HCT116 (cell line): ENCODE measurements around the gene FKBP1A. TPM values are rescaled to one million over a fixed set of nuclear protein-coding genes. Genes with fewer than 3 reads are reported as not detected.

Experiments used
- ATAC-seq: fragments of 200-7000 bp; cut with Tn5 transposase; 2 replicates; pipeline ENCODE4 v1.9.1; 2020; ENCODE audit warnings: mild to moderate bottlenecking, moderate library complexity
- BruUV-seq: library from RNA; stranded (reverse); fragments of 400-500 nt; replicated peaks from 2 replicates; lab custom pipeline; 2021; lab: Mats Ljungman, UMichigan
- CTCF ChIA-PET: fragments of 300-600 bp; sonication (Branson Sonifier 250); formaldehyde crosslinking; loops from one replicate; lab custom pipeline; 2021; ENCODE audit warnings: antibody characterized with exemption; lab: Charles Lee
- POLR2A ChIA-PET: fragments of 300-600, 350-600 bp; sonication (Branson Sonifier 250); formaldehyde crosslinking; loops from one replicate; lab custom pipeline; 2021; ENCODE audit warnings: antibody characterized with exemption; lab: Charles Lee
- RAD21 ChIA-PET, 2 experiments: fragments of 300-600 bp; sonication (Branson Sonifier 250); formaldehyde crosslinking; loops; one replicate each; lab custom pipeline; 2023; ENCODE audit warnings: low total read pairs in 2 of 2; ENCODE audit not compliant: uncharacterized antibody in 2 of 2, unreplicated experiment in 2 of 2, low non-redundant PET in 1 of 2; lab: Charles Lee
- DNase-seq: peaks from one replicate; pipeline ENCODE4 v3.0.0-alpha.2; 2010; ENCODE audit warnings: low read depth, low spot score
- H2AFZ ChIP-seq: fragments of 200-600 bp; shearing (Covaris generic), sonication (generic); 2 replicates; pipeline ENCODE4 v1.6.1; 2017; ENCODE audit warnings: low read depth, mixed run types, mixed read lengths, antibody characterized with exemption, low read length; ENCODE audit not compliant: poor library complexity, severe bottlenecking
- H3K27ac ChIP-seq: 2 replicates; pipeline ENCODE4 v1.5.1; 2012; ENCODE audit warnings: low read depth, low read length
- H3K27me3 ChIP-seq: fragments of 200-600 bp; sonication (generic); 2 replicates; pipeline ENCODE4 v1.6.1; 2016; ENCODE audit warnings: mixed run types, low read length, mixed read lengths; ENCODE audit not compliant: insufficient read depth
- H3K36me3 ChIP-seq, 2 experiments: fragments of 200-500 bp in 1 of 2; fragments of 200-600 bp in 1 of 2; sonication (Bioruptor generic) in 1 of 2; sonication (generic) in 1 of 2; 2 replicates each; pipeline versions ENCODE4 v1.5.1 to v1.6.1; 2014 to 2016; ENCODE audit warnings: low read length in 2 of 2, inconsistent platforms in 1 of 2, mixed read lengths in 1 of 2, mixed run types in 1 of 2; ENCODE audit not compliant: insufficient read depth in 2 of 2, control insufficient read depth in 1 of 2
- H3K4me1 ChIP-seq, 2 experiments: fragments of 200-600 bp in 1 of 2; sonication (generic) in 1 of 2; 2 replicates each; pipeline versions ENCODE4 v1.5.1 to v1.6.1; 2012 to 2017; ENCODE audit warnings: low read length in 2 of 2, inconsistent platforms in 1 of 2, mild to moderate bottlenecking in 1 of 2, mixed read lengths in 1 of 2, mixed run types in 1 of 2, moderate library complexity in 1 of 2; ENCODE audit not compliant: insufficient read depth in 2 of 2, control insufficient read depth in 1 of 2
- H3K4me2 ChIP-seq: fragments of 200-600 bp; sonication (generic); 2 replicates; pipeline ENCODE4 v1.6.1; 2017; ENCODE audit warnings: mixed run types, low read length, mixed read lengths
- H3K4me3 ChIP-seq, 2 experiments: fragments of 200-600 bp in 1 of 2; sonication (generic) in 1 of 2; replicated peaks in 1 of 2; 2 replicates each; pipeline ENCODE4 v1.5.1; 2011 to 2016; ENCODE audit warnings: low read length in 2 of 2, control low read depth in 1 of 2, low read depth in 1 of 2, mild to moderate bottlenecking in 1 of 2, mixed read lengths in 1 of 2, mixed run types in 1 of 2
- H3K79me2 ChIP-seq: fragments of 200-600 bp; sonication (generic); 2 replicates; pipeline ENCODE4 v1.6.1; 2017; ENCODE audit warnings: mild to moderate bottlenecking, mixed run types, low read length, moderate library complexity, mixed read lengths; ENCODE audit not compliant: insufficient read depth
- H3K9ac ChIP-seq: fragments of 200-600 bp; sonication (generic); 2 replicates; pipeline ENCODE4 v1.6.1; 2016; ENCODE audit warnings: low read length, mixed read lengths
- H3K9me2 ChIP-seq: fragments of 200-600 bp; sonication (generic), shearing (Covaris generic); 2 replicates; pipeline ENCODE4 v1.6.1; 2017; ENCODE audit warnings: mixed run types, mild to moderate bottlenecking, moderate library complexity; ENCODE audit not compliant: insufficient read depth
- H3K9me3 ChIP-seq, 2 experiments: fragments of 200-500 bp in 1 of 2; fragments of 200-600 bp in 1 of 2; sonication (Bioruptor generic) in 1 of 2; sonication (generic) in 1 of 2; 2 replicates each; pipeline ENCODE4 v1.6.1; 2014 to 2017; ENCODE audit warnings: low read length in 2 of 2, mixed read lengths in 2 of 2, inconsistent platforms in 1 of 2, low read depth in 1 of 2, mild to moderate bottlenecking in 1 of 2, mixed run types in 1 of 2, moderate library complexity in 1 of 2; ENCODE audit not compliant: control insufficient read depth in 1 of 2, insufficient read depth in 1 of 2
- H4K20me1 ChIP-seq: fragments of 200-600 bp; sonication (generic), shearing (Covaris generic); 2 replicates; pipeline ENCODE4 v1.6.1; 2017; ENCODE audit warnings: mixed run types, mild to moderate bottlenecking, moderate library complexity; ENCODE audit not compliant: insufficient read depth
- ATF3 ChIP-seq: IDR thresholded peaks from 2 replicates; pipeline ENCODE4 v1.6.1; 2012
- CBX3 ChIP-seq: IDR thresholded peaks from 2 replicates; pipeline ENCODE4 v1.6.1; 2012; ENCODE audit warnings: low read depth
- CEBPB ChIP-seq: IDR thresholded peaks from 2 replicates; pipeline ENCODE4 v1.6.1; 2012; ENCODE audit warnings: low read depth
- ELF1 ChIP-seq: IDR thresholded peaks from 2 replicates; pipeline ENCODE4 v1.6.1; 2012; ENCODE audit warnings: low read depth, borderline replicate concordance
- EZH2 ChIP-seq: fragments of 200-600 bp; sonication (generic); IDR thresholded peaks from 2 replicates; pipeline ENCODE4 v1.6.1; 2017; ENCODE audit warnings: antibody characterized with exemption, mixed run types
- FOSL1 ChIP-seq: IDR thresholded peaks from 2 replicates; pipeline ENCODE4 v1.6.1; 2012; ENCODE audit warnings: low read depth
- POLR2A ChIP-seq: IDR thresholded peaks from 2 replicates; pipeline ENCODE4 v1.7.0; 2011; ENCODE audit warnings: borderline replicate concordance; ENCODE audit not compliant: insufficient read depth, insufficient read length; ENCODE audit errors: extremely low read depth
- RAD21 ChIP-seq: IDR thresholded peaks from 2 replicates; pipeline ENCODE4 v1.6.1; 2012; ENCODE audit warnings: low read depth, mild to moderate bottlenecking
- REST ChIP-seq: IDR thresholded peaks from 2 replicates; pipeline ENCODE4 v1.6.1; 2012; ENCODE audit warnings: low read depth
- SP1 ChIP-seq: IDR thresholded peaks from 2 replicates; pipeline ENCODE4 v1.6.1; 2012; ENCODE audit warnings: low read depth
- SRF ChIP-seq: IDR thresholded peaks from 2 replicates; pipeline ENCODE4 v1.6.1; 2012; ENCODE audit warnings: low read depth
- TCF7L2 ChIP-seq: IDR thresholded peaks from 2 replicates; pipeline ENCODE4 v1.7.0; 2011; ENCODE audit warnings: borderline replicate concordance, inconsistent platforms; ENCODE audit not compliant: insufficient read depth, insufficient read length; ENCODE audit errors: extremely low read depth
- ZFX ChIP-seq: fragments of 450-650 bp; IDR thresholded peaks from 2 replicates; pipeline ENCODE4 v1.6.1; 2017
- ZNF274 ChIP-seq: fragments of 200-500 bp; sonication (Bioruptor generic); IDR thresholded peaks from 2 replicates; pipeline ENCODE4 v1.6.1; 2014; ENCODE audit warnings: mild to moderate bottlenecking, low read depth, low read length, inconsistent platforms
- intact Hi-C: fragments of 100-400 bp; cut with micrococcal nuclease; formaldehyde crosslinking; loops from 2 replicates; pipeline ENCODE4 v1.10.0; 2022
- total RNA-seq: library from RNA; stranded (reverse); gene quantifications from one replicate; pipeline ENCODE4 v1.2.1, GENCODE V29; 2021; ENCODE audit not compliant: unreplicated experiment
- TF ChIP-seq, protein P1 (sequence below): IDR thresholded peaks from 2 replicates; pipeline ENCODE4 v1.6.1; 2011; ENCODE audit warnings: mild to moderate bottlenecking, low read length, moderate library complexity; ENCODE audit not compliant: insufficient replicate concordance; ENCODE audit errors: extremely low read depth

Gene FKBP1A
- total RNA-seq, 1 experiment from 2014 or later: 259 TPM

DNA sequence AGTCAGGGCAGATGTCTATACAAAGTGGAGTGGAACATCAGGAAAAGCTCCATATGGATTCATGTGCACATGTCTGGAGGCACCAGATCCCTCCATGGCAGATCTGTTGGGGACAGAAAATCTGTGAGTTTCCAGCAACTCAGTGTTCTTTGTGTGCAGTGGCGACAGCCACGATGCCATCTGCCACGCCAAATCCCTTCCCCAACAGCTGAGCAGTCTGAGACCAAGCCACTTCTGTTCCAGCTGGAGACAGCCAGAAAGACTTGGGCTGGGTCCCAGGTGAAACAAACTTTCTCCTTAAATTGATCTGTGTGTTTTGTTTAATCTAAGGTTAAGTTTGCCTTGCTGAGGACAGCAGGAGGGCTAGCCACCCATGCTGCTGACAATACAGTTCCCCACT, 22.9 kb downstream of the FKBP1A start:
- TF ChIP-seq ATF3 (no peak), SP1 (no peak), REST (no peak), CBX3 (no peak), ZFX (no peak), ZNF274 (no peak), POLR2A (no peak), RAD21 (no peak), TCF7L2 (no peak), EZH2 (no peak), FOSL1 (no peak), ELF1 (no peak), CEBPB (no peak), SRF (no peak)
- TF ChIP-seq, protein P1, sequence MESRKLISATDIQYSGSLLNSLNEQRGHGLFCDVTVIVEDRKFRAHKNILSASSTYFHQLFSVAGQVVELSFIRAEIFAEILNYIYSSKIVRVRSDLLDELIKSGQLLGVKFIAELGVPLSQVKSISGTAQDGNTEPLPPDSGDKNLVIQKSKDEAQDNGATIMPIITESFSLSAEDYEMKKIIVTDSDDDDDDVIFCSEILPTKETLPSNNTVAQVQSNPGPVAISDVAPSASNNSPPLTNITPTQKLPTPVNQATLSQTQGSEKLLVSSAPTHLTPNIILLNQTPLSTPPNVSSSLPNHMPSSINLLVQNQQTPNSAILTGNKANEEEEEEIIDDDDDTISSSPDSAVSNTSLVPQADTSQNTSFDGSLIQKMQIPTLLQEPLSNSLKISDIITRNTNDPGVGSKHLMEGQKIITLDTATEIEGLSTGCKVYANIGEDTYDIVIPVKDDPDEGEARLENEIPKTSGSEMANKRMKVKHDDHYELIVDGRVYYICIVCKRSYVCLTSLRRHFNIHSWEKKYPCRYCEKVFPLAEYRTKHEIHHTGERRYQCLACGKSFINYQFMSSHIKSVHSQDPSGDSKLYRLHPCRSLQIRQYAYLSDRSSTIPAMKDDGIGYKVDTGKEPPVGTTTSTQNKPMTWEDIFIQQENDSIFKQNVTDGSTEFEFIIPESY: no peak
- BruUV-seq: no TSS peak
- RAD21 ChIA-PET: no interaction called here
- CTCF ChIA-PET: no interaction called here
- DNase-seq (no peak), ATAC-seq (no peak)
- intact Hi-C loops: no loop called here
- POLR2A ChIA-PET: no interaction called here
- Histone ChIP-seq H3K9me3 (no peaks in the 10 kb centered on the region), H3K4me1 (peaks cover 0 to 6% of the 10 kb centered on the region in 2 experiments; a peak in 2 of 4 replicates), H3K27me3 (no peaks in the 10 kb centered on the region), H3K4me2 (no peak overlapping the region), H4K20me1 (peaks cover 14% of the 10 kb centered on the region), H3K9me2 (no peaks in the 10 kb centered on the region), H3K36me3 (peaks cover 25 to 47% of the 10 kb centered on the region in 2 experiments), H3K27ac (no peak overlapping the region), H3K79me2 (peaks cover 68% of the 10 kb centered on the region), H3K4me3 (no peak overlapping the region), H2AFZ (no peak overlapping the region), H3K9ac (no peak overlapping the region)
